ENCODE data around the gene FARS2.

DNA sequence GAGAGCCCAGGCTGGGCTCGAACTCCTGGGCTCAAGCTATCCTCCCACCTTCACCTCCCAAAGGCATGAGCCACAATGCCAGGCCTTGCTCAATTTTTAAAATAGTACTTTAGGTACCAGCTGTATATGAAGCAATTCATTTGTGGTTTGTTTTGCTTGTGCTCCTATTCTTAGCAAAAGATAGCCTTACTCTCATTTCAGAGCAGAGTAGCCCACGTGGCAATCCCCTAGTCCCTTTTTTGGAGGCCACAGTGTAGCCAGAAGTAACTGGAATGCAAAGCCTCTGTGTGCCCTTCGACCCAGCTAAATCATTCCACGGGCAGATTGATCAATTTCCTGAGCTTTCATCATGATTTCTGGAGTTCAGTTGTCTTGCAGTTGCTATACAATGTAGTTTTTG is 373.2 kb downstream of the FARS2 start:
- TF ChIP-seq, protein P1, sequence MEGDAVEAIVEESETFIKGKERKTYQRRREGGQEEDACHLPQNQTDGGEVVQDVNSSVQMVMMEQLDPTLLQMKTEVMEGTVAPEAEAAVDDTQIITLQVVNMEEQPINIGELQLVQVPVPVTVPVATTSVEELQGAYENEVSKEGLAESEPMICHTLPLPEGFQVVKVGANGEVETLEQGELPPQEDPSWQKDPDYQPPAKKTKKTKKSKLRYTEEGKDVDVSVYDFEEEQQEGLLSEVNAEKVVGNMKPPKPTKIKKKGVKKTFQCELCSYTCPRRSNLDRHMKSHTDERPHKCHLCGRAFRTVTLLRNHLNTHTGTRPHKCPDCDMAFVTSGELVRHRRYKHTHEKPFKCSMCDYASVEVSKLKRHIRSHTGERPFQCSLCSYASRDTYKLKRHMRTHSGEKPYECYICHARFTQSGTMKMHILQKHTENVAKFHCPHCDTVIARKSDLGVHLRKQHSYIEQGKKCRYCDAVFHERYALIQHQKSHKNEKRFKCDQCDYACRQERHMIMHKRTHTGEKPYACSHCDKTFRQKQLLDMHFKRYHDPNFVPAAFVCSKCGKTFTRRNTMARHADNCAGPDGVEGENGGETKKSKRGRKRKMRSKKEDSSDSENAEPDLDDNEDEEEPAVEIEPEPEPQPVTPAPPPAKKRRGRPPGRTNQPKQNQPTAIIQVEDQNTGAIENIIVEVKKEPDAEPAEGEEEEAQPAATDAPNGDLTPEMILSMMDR (IDR thresholded peaks at IDR 0.05): no peak
- no peak for TF ChIP-seq POLR2AphosphoS5 (IDR thresholded peaks at IDR 0.05; ENCODE audit: insufficient read depth in 1 of 2, low read depth in 1 of 2)

All from vagina (tissue), 2 donors.